ENCODE measurements around the gene SERPINB10.

SERPINB10 gene

GRCh38 chr18:63974991-63975390 is 67.2 kb downstream of the SERPINB10 start:
- Histone ChIP-seq H3F3A (ENCODE audit: control insufficient read depth, insufficient read depth) (0 out of 2 replicates have a peak, but pooled peaks cover 3% of the 10 kb centered on the region), H3K4me3 (ENCODE audit: low read length) (peak overlapping the region; percentile 33), H3K4me1 (ENCODE audit: control insufficient read depth, low read length) (peaks cover 29% of the 10 kb centered on the region), H3K27me3 (ENCODE audit: control insufficient read depth, low read length) (no peaks in the 10 kb centered on the region), H4K20me1 (ENCODE audit: control insufficient read depth, insufficient read depth, low read depth, low read length) (no peaks in the 10 kb centered on the region), H3K9me3 (ENCODE audit: control insufficient read depth, insufficient read depth, low read length) (no peaks in the 10 kb centered on the region), H3K9me2 (replicated peaks; ENCODE audit: control insufficient read depth, low read length) (no peaks in the 10 kb centered on the region), H3K79me2 (ENCODE audit: control insufficient read depth, low read length) (no peaks in the 10 kb centered on the region), H3K27ac (ENCODE audit: low read depth, low read length) (peak overlapping the region; percentile 63), H3K4me2 (ENCODE audit: low read length) (peak overlapping the region; percentile 50), H3K36me3 (ENCODE audit: control insufficient read depth, low read length) (no peaks in the 10 kb centered on the region; the same call in 1 of the 2 replicates)
- TF ChIP-seq CTCF (IDR thresholded peaks at IDR 0.05; ENCODE audit: low read depth, low read length, poor library complexity, severe bottlenecking) (peak; percentile 38), EZH2phosphoT487 (IDR thresholded peaks at IDR 0.05; ENCODE audit: borderline replicate concordance, low read length) (no peak)

- H3K9me2 ChIP-seq (replicated peaks; ENCODE audit: control insufficient read depth, low read length) = no peaks in the 10 kb centered on the region
- H3K9me3 ChIP-seq (ENCODE audit: control insufficient read depth, insufficient read depth, low read length) = no peaks in the 10 kb centered on the region
- peak overlapping the region; percentile 33 for H3K4me3 ChIP-seq (ENCODE audit: low read length)
- peaks cover 28% of the 10 kb centered on the region for H3K4me1 ChIP-seq (ENCODE audit: control insufficient read depth, low read length)
- 0 out of 2 replicates have a peak, but pooled peaks cover 3% of the 10 kb centered on the region for H3F3A ChIP-seq (ENCODE audit: control insufficient read depth, insufficient read depth)
- no peaks in the 10 kb centered on the region for H3K36me3 ChIP-seq (ENCODE audit: control insufficient read depth, low read length)
- TF ChIP-seq CTCF (IDR thresholded peaks at IDR 0.05; ENCODE audit: low read depth, low read length, poor library complexity, severe bottlenecking) (no peak), EZH2phosphoT487 (IDR thresholded peaks at IDR 0.05; ENCODE audit: borderline replicate concordance, low read length) (no peak)
- no peaks in the 10 kb centered on the region for H4K20me1 ChIP-seq (ENCODE audit: control insufficient read depth, insufficient read depth, low read depth, low read length)
- no peaks in the 10 kb centered on the region for H3K79me2 ChIP-seq (ENCODE audit: control insufficient read depth, low read length)
- H3K27me3 ChIP-seq (ENCODE audit: control insufficient read depth, low read length) = no peaks in the 10 kb centered on the region
- H3K4me2 ChIP-seq (ENCODE audit: low read length) = peak overlapping the region; percentile 50
- peak overlapping the region; percentile 63 for H3K27ac ChIP-seq (ENCODE audit: low read depth, low read length)
Measured at GRCh38 chr18:63975628-63976027, 67.9 kb downstream of the SERPINB10 start.

GRCh38 chr18:63977040-63977439 is 69.3 kb downstream of the SERPINB10 start:
- no peaks in the 10 kb centered on the region for H3K9me2 ChIP-seq (replicated peaks; ENCODE audit: control insufficient read depth, low read length)
- peaks cover 21% of the 10 kb centered on the region for H3K4me1 ChIP-seq (ENCODE audit: control insufficient read depth, low read length)
- no peaks in the 10 kb centered on the region for H3K36me3 ChIP-seq (ENCODE audit: control insufficient read depth, low read length)
- no peaks in the 10 kb centered on the region for H3K79me2 ChIP-seq (ENCODE audit: control insufficient read depth, low read length)
- no peaks in the 10 kb centered on the region for H3K27me3 ChIP-seq (ENCODE audit: control insufficient read depth, low read length)
- H3F3A ChIP-seq (ENCODE audit: control insufficient read depth, insufficient read depth) = 0 out of 2 replicates have a peak, but pooled peaks cover 3% of the 10 kb centered on the region
- no peak overlapping the region for H3K4me2 ChIP-seq (ENCODE audit: low read length)
- no peak for TF ChIP-seq CTCF (IDR thresholded peaks at IDR 0.05; ENCODE audit: low read depth, low read length, poor library complexity, severe bottlenecking)
- no peak for TF ChIP-seq EZH2phosphoT487 (IDR thresholded peaks at IDR 0.05; ENCODE audit: borderline replicate concordance, low read length)
- H3K27ac ChIP-seq (ENCODE audit: low read depth, low read length) = no peak overlapping the region
- no peak overlapping the region for H3K4me3 ChIP-seq (ENCODE audit: low read length)
- H3K9me3 ChIP-seq (ENCODE audit: control insufficient read depth, insufficient read depth, low read length) = no peaks in the 10 kb centered on the region
- H4K20me1 ChIP-seq (ENCODE audit: control insufficient read depth, insufficient read depth, low read depth, low read length) = no peaks in the 10 kb centered on the region
